HepG2 (cell line): ENCODE data around the gene TMEM255B. TPM values are rescaled to one million over a fixed set of nuclear protein-coding genes. Genes with fewer than 3 reads are reported as not detected.

Experiments
- polyA plus RNA-seq, 8 experiments: library from polyadenylated mRNA; depleted of rRNA in 3 of 8; stranded (reverse) in 7 of 8; unstranded in 1 of 8; fragments of >200 nt; fragmentation: Illumina TruSeq in 4 of 8; extraction: Trizol in 4 of 8; gene quantifications; 2 replicates each; pipeline versions ENCODE4 v1.2.1 to v1.2.3, GENCODE V29; 2011 to 2016; ENCODE audit warnings: low read depth in 4 of 8, missing spikeins in 1 of 8, mixed read lengths in 1 of 8; ENCODE audit not compliant: insufficient read depth in 1 of 8
- total RNA-seq, 5 experiments: library from RNA; depleted of rRNA; stranded (reverse); fragments of >200 nt; fragmentation: Illumina TruSeq; extraction: Trizol; gene quantifications; 2 replicates each; pipeline ENCODE4 v1.2.3, GENCODE V29; 2016; ENCODE audit warnings: low read depth in 1 of 5
- TF ChIP-seq, protein P1 (sequence below): IDR thresholded peaks from 2 replicates; pipeline ENCODE4 v1.6.1; 2012; ENCODE audit warnings: low read length, improper control_type of control experiment
- TF ChIP-seq, protein P2 (sequence below): IDR thresholded peaks from 2 replicates; pipeline ENCODE4 v1.4.0; 2020; ENCODE audit warnings: mild to moderate bottlenecking, missing genetic modification reagents

The TMEM255B gene
- total and polyA plus RNA-seq, 2 of the 13 experiments (the other 11 are each of a cell fraction or from before 2014, with no cell fraction given) = not detected

DNA sequence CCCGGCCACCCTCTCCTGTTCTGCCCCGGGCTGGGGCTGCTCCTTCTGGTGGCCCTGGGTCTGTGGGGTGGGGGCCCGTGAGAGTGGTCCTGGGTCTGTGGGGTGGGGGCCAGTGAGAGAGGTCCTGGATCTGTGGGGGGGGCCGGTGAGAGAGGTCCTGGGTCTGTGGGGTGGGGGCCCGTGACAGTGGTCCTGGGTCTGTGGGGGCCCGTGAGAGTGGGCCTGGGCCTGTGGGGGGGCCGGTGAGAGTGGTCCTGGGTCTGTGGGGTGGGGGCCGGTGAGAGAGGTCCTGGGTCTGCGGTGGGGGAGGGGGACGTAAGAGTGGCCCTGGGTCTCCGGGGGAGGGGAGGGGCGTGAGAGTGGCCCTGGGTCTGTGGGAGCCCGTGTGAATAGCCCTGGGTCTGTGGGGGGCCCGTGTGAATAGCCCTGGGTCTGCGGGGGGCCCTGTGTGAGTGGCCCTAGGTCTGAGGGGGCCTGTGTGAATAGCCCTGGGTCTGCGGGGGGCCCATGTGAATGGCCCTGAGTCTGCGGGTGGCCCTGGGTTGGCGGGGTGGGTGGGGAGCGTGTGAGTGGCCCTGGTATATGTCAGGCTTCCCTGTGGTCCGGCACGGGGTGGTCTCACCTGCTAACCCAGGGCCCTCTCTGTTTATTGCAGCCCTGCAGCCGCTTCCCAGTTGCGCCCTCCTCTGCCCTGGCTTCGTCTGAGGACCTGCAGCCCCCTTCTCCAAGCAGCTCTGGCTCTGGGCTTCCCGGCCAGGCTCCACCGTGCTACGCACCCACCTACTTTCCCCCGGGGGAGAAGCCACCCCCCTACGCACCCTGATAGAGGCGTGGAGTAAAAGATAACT, 52.3 kb downstream of the TMEM255B start (continued):
- TF ChIP-seq, protein P1, sequence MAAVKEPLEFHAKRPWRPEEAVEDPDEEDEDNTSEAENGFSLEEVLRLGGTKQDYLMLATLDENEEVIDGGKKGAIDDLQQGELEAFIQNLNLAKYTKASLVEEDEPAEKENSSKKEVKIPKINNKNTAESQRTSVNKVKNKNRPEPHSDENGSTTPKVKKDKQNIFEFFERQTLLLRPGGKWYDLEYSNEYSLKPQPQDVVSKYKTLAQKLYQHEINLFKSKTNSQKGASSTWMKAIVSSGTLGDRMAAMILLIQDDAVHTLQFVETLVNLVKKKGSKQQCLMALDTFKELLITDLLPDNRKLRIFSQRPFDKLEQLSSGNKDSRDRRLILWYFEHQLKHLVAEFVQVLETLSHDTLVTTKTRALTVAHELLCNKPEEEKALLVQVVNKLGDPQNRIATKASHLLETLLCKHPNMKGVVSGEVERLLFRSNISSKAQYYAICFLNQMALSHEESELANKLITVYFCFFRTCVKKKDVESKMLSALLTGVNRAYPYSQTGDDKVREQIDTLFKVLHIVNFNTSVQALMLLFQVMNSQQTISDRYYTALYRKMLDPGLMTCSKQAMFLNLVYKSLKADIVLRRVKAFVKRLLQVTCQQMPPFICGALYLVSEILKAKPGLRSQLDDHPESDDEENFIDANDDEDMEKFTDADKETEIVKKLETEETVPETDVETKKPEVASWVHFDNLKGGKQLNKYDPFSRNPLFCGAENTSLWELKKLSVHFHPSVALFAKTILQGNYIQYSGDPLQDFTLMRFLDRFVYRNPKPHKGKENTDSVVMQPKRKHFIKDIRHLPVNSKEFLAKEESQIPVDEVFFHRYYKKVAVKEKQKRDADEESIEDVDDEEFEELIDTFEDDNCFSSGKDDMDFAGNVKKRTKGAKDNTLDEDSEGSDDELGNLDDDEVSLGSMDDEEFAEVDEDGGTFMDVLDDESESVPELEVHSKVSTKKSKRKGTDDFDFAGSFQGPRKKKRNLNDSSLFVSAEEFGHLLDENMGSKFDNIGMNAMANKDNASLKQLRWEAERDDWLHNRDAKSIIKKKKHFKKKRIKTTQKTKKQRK = no peak
- TF ChIP-seq, protein P2, sequence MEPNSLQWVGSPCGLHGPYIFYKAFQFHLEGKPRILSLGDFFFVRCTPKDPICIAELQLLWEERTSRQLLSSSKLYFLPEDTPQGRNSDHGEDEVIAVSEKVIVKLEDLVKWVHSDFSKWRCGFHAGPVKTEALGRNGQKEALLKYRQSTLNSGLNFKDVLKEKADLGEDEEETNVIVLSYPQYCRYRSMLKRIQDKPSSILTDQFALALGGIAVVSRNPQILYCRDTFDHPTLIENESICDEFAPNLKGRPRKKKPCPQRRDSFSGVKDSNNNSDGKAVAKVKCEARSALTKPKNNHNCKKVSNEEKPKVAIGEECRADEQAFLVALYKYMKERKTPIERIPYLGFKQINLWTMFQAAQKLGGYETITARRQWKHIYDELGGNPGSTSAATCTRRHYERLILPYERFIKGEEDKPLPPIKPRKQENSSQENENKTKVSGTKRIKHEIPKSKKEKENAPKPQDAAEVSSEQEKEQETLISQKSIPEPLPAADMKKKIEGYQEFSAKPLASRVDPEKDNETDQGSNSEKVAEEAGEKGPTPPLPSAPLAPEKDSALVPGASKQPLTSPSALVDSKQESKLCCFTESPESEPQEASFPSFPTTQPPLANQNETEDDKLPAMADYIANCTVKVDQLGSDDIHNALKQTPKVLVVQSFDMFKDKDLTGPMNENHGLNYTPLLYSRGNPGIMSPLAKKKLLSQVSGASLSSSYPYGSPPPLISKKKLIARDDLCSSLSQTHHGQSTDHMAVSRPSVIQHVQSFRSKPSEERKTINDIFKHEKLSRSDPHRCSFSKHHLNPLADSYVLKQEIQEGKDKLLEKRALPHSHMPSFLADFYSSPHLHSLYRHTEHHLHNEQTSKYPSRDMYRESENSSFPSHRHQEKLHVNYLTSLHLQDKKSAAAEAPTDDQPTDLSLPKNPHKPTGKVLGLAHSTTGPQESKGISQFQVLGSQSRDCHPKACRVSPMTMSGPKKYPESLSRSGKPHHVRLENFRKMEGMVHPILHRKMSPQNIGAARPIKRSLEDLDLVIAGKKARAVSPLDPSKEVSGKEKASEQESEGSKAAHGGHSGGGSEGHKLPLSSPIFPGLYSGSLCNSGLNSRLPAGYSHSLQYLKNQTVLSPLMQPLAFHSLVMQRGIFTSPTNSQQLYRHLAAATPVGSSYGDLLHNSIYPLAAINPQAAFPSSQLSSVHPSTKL (CRISPR knock-in tag) = no peak
